ENCODE results near the gene CEP85L.

Gene CEP85L

GRCh38 chr6:118618676-118619377, 32.6 kb downstream of the CEP85L start:
- DNase-seq, result peak; percentile 69

- DNase-seq, result no peak
Measured at GRCh38 chr6:118617417-118617816, 34.0 kb downstream of the CEP85L start.

- DNase-seq, result no peak
Measured at GRCh38 chr6:118611334-118611733, 40.1 kb downstream of the CEP85L start.

GRCh38 chr6:118606858-118607257, 44.5 kb downstream of the CEP85L start:
- DNase-seq, result no peak

- no peak for DNase-seq
Measured at GRCh38 chr6:118606268-118606667, 45.1 kb downstream of the CEP85L start.

GRCh38 chr6:118603372-118603771, 48.0 kb downstream of the CEP85L start:
- DNase-seq, result no peak

GRCh38 chr6:118602300-118602699, 49.1 kb downstream of the CEP85L start:
- no peak for DNase-seq

- DNase-seq, result no peak
Measured at GRCh38 chr6:118598324-118598723, 53.1 kb downstream of the CEP85L start.

- no peak for DNase-seq
Measured at GRCh38 chr6:118597636-118598035, 53.8 kb downstream of the CEP85L start.

GRCh38 chr6:118596774-118597320, 54.5 kb downstream of the CEP85L start:
- no peak for DNase-seq

- DNase-seq, result no peak
Measured at GRCh38 chr6:118594877-118595276, 56.5 kb downstream of the CEP85L start.

GRCh38 chr6:118591897-118592296, 59.5 kb downstream of the CEP85L start:
- DNase-seq, result no peak

GRCh38 chr6:118589649-118590365, 61.6 kb downstream of the CEP85L start:
- DNase-seq, result no peak

- no peak for DNase-seq
Measured at GRCh38 chr6:118589186-118589585, 62.2 kb downstream of the CEP85L start.

- DNase-seq, result no peak
Measured at GRCh38 chr6:118588626-118589025, 62.8 kb downstream of the CEP85L start.

GRCh38 chr6:118586746-118587485, 64.5 kb downstream of the CEP85L start:
- DNase-seq, result no peak

- DNase-seq, result no peak
Measured at GRCh38 chr6:118584911-118585310, 66.5 kb downstream of the CEP85L start.

- DNase-seq, result no peak
Measured at GRCh38 chr6:118581489-118581959, 69.9 kb downstream of the CEP85L start.

GRCh38 chr6:118580585-118581419, 70.6 kb downstream of the CEP85L start:
- DNase-seq, result no peak

GRCh38 chr6:118579786-118580185, 71.6 kb downstream of the CEP85L start:
- no peak for DNase-seq

- no peak for DNase-seq
Measured at GRCh38 chr6:118578617-118579016, 72.8 kb downstream of the CEP85L start.

GRCh38 chr6:118577972-118578371, 73.4 kb downstream of the CEP85L start:
- no peak for DNase-seq
